NCI-H1417 (cell line): ENCODE measurements around the gene FAR2.
"Not testable (repeated sequence)": the region's sequence is repeated elsewhere in the genome, so short reads cannot be mapped to it uniquely, and the experiment has no call there.

Source experiments
- DNase-seq, 3 experiments: peaks; one replicate each; lab custom pipeline; 2025; lab: John Stamatoyannopoulos, UW

Gene FAR2

DNA sequence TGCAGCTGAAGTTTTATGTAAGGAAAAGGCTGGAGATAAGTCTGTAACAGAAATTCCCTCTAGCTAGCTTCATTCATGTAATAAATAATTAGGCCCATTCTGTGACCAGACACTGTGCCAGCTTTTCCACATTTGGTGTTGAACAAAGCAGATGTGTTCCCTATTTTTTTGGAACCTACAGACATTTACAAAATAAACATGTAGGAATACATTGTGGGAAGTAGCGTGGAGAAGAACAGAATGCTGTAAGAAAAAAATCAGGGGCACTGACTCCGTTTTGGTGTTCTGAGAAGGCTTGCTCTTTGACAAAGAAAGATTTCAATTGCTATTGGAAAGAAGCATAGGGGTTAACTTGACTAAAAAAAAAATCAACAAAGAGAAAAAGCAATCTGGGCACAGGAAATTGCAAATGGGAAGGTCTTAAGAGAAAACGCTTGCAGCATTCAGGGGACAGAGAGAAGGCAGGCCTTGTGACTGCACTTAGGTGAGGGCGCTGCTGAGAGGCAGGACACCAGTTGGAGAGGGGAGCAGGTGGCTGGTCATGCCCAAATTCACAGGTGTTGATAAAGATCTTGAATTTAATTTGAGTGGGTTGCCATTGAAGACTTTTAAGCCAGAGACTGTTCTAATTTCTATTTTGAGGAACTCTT is 4.0 kb downstream of the FAR2 start:
- DNase-seq, result peak in 1 of 3 experiments; percentile 76

DNA sequence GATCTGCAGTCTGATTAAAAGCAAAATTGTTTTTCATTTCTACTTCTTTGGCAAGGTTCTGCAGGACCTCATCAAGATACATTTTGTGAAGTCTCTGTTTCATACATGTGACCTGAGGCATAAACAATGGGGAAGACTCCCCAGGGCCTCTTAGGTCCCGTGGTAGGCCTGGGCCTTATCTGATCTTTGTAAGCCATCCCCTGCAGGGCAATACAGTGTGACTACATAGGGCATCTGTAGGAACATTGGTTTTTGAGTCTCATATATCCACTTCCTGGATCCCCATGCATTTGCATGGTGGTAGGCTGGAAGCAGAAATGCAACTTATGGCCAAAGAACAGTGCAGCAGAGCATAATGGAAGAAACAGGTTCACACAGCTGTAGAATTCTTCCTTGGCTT is 6.0 kb downstream of the FAR2 start:
- DNase-seq, result no peak

DNA sequence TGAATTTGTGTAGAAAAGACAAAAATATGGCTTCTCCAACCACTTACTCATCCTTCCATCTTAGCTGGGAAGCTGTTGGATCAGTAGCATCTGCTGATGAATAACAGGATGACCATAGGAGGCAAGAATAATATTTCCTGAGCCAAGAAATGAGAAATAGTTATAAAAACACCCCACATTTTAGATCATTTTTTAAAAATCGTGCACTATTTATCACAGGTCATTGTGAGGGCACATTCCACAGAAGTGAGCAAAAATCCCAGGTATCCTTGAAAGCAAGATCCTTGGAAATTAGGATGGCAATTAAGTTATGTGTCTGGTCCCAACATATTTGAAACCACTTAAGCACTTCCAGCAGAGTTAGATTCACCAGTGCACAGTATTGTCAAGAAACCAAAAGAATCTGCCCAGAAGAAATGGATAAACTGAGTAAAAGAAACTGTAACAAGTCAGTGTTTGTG is 8.4 kb downstream of the FAR2 start:
- no peak for DNase-seq

DNA sequence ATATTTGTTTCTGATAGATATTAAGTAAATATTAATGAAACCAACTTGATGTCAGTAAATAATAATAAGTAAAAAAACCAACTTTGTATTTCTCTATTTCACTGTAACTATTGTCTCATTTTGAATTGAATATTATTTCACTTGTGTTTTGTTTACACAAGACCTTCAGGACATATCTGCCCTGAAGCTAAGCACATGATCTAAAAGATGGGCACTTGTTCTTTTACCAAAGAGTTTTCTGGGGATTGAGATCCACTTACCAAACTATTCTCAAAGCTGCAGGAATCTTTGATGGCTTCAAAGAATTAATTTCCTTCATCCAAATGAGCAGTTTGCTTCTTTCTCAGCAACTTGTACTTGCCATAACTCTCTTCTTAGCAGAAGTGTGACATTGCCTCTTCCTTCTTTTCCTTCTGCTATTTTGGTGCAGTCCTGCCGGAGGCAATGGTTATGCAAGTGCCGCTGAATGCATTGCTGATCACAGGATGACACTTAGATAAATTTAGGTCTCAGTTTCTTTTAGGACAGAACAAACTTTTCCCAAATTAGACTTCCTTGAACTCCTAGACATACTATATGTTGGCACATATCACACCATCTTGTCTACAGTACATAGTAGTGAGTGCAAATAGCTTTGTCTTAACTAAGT is 9.2 kb downstream of the FAR2 start:
- no peak for DNase-seq

DNA sequence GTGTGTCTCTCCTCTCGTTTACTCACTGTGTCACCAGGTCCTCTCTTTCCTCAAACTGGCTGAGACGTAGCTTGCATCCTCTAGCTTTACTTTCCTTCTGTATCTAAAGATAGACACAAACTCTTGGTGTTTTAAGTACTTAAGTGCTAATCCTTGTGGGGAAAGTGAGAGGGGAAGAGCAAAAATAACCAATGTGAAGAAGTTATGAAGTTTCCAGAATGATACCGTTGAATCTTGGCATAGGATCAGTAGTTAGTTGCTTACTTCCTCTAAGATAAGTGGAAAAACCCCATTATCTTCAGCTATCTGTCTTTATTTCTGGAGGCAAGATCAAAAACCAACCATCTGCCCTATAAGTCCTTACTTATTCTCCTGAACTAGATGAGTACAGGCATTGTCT is 10.6 kb downstream of the FAR2 start:
- no peak for DNase-seq

DNA sequence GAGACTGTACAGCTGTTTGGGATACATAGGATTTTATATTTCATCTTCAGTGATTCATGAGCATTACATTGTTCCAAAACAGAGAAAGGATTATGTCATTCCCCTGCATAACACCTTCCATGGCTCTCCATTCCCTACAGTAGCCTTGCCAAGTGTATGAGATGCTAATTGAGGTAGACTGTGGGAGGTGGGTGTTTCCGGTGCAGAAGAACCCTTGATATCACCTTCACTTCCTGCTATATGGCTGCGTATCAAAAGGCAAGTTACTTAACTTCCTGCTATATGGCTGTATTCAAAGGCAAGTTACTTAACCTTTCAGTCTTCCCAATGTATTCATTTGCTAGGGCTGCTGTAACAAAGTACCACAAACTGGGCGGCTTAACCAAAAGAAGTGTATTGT is 11.2 kb downstream of the FAR2 start:
- no peak for DNase-seq

DNA sequence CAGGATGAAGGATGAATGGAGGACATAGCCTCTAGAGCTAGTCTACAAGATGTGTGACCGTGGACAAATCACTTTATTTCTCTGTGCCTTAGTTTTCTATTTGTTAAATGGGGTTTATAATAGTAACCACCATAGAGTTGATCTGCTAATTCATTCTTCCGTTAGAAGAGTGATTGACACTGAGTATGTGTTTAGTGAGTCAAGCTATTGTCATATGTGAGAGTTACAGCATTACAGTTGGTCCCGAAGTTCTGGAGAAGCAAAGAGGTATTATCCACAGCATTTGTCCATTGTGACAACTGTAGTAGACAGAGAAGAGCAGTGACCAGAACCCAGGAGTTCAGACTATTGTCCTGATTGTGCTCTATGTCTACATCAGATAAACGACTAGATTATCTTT is 14.1 kb downstream of the FAR2 start:
- no peak for DNase-seq

DNA sequence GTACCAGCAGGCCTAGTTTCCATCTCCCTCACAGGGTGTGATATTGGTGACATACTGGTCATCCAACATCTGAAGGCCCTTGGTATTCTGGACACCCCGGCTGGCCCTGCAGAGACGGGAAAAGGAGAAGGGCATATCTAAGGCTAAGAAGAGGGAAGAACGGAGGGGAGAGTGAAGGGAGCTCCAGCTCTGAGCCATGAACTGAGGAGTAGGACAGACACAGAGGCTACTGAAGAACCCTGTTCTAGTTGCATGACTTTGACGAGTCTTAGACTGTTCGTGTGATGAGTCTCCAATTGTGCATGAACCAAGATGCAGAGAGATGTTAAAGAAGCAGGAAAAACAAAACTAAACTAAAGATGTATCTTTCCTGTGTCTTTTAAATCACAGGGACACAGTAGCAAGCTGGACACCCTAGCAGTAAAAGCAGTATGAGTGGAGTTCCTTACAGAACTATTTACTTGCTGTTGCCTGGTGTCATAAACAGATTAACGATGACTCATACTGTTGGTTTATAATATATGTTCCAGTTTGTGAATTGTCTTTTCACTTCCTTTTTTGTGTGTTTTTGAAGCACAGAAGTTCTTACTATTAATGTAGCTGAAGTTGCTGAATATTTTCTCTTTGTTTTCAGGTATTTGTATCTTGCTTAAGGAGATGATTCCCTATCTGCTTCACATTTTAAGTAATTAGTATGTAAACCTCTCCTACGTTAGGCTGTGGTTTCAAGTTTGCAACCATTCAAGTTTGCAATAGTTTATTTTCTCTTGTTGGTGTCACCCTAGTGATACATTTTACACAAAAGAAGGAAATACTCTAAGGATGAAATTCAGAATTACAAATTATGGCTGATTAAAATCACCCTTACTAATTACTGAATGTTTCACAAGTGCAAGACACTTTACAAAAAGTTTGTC is 15.7 kb downstream of the FAR2 start:
- no peak for DNase-seq

DNA sequence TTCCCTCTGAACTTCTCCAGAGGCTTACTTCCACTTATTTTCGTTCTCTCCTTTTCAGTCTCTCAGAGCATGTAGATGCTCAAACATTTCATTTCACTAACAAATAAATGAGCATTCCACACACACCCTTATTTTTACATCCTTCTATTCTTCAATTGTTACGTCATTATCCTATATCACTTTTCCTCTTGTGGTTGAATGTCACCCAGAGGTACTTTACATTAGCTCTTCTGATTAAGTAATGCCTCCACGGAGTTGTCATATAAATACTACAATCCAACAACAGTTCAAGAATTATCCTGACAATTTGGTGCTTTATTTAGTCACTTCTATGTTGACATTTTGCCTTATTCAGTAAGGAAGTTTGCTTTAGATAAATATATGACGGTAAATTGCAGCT is 18.4 kb downstream of the FAR2 start:
- DNase-seq, result no peak

DNA sequence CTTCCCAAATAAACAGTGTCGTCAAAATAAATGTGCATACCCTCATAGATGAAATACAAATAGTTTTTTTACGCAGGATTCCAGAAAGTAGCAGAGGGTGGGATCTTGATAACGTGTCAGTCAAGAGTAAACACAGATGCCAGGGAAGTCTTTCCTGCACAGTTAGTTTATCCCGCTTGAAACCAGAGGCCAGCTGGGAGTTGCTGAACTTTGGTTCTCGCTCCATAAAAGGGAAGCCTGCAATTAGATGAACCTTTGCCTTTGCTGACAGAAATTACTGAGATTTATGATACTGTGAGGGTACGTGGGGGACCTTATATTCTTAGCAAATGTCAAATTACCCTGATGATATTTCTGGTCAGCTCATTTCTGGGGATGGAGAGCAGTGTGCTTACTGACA is 18.9 kb downstream of the FAR2 start:
- no peak for DNase-seq

DNA sequence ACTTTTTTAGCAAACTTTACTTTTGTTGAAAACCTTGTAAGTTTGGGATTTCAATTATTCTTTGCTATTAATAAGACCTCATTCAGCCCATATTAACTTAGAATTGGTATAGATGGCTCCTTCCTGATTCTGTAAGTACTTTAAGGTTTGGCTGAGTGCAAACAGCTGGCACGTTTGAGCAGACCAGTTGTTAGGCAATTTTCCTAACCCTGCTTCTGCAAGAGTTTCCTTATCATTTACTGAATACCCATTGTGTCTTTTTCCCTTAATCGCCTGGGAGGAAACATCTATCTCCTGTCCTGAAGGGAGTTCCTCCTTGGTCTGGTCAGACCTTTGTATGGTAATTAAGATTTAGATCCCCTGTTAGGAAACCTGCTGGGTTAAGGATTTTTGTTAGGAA is 20.9 kb downstream of the FAR2 start:
- DNase-seq, result not testable (repeated sequence)

DNA sequence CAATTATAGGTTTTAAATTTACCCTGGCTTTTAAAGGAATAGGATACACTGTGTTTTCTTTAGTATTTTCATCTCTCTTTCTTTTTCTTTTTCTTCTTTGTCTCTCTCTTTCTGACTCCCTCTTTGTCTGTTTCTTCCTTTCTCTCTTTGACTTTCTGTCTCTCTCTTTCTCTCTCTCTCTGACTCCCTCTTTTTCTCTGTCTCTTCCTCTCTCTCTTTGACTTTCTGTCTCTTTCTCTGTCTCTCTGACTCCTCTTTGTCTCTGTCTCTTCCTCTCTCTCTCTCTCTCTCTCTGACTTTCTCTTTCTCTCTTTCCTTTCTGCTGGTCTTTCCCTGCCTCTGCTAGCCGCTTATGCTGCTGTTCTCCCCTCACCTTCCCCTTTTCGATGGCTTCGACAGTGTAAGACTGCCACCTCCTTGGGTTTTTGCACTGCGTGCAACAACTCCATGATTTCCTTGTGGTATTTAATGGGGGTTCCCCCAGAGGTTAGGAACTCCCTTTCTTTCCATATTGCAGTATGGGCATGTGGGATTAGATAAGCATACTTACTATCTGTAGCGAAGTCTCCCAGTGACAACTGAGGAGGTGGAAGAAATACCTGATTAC is 21.5 kb downstream of the FAR2 start:
- not testable (repeated sequence) for DNase-seq

DNA sequence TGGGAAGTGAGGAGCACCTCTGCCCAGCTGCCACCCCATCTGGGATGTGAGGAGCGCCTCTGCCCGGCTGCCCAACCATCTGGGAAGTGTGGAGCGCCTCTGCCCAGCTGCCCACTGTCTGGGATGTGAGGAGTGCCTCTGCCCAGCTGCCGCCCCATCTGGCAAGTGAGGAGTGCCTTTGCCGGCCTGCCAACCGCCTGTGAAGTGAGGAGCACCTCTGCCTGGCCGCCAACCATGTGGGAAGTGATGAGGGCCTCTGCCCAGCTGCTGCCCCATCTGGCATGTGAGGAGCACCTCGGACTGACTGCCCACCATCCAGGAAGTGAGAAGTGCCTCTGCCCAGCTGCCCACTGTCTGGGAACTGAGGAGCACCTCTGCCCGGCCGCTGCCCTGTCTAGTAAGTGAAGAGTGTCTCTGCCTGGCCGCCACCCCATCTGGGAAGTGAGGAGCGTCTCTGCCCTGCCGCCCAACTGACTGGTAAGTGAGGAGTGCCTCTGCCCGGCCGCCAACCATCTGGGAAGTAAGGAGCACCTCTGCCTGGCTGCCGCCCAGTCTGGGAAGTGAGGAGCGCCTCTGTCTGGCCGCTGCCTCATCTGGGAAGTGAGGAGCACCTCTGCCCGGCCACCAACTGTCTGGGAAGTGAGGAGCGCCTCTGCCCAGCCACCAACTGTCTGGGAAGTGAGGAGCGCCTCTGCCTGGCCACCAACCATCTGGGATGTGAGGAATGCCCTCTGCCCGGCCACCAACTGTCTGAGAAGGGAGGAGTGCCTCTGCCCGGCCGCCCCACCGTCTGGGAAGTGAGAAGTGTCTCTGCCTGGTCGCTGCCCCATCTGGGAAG is 22.6 kb downstream of the FAR2 start:
- DNase-seq, result no peak

DNA sequence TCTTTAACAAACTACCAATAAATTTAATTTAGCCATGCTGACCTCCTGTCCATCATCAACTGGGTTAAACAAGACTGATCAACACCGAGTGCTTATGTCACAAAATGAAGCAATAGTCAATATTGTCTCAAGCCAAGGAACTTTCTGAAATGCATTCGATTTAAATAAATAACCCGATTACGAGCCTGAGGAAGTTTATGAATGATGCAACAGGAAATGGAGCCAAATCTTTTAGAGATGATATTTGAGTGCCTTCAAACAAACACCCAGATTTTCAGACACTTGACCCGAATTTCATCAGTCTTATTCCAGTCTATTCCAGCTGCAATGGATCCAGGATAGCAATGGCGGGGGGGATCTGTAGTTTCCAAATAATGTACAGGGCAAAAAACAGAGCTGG is 27.9 kb downstream of the FAR2 start:
- no peak for DNase-seq

DNA sequence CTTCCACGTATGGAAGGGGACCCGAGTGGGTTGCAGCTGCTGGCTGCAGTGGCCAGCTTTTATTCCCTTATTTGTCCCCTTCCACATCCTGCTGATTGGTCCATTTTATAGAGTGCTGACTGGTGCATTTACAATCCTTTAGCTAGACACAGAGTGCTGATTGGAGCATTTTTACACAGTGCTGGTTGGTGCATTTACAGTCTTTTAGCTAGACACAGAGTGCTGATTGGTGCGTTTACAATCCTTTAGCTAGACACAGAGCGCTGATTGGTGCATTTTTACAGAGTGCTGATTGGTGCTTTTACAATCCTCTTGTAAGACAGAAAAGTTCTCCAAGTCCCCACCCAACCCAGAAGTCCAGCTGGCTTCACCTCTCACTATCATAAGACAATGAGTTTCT is 33.2 kb downstream of the FAR2 start:
- DNase-seq, result not testable (repeated sequence)

DNA sequence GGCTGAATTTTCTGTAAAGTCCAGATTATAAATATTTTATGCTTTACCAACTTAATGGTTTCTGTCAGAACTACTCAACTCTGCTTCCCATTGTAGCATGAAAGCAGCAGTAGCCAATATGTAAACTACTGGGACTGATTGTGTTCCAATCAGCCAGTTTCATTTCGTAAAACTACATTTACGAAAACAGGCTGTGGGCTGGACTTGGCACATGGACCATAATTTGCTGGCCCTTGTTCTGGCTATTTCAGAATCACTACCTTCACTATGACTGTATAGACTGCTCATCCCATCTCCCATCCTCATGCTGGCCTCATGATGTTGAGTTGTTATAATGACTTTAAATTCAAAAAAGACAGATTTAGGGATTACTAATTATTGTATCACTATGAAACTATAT is 38.7 kb downstream of the FAR2 start:
- no peak for DNase-seq

DNA sequence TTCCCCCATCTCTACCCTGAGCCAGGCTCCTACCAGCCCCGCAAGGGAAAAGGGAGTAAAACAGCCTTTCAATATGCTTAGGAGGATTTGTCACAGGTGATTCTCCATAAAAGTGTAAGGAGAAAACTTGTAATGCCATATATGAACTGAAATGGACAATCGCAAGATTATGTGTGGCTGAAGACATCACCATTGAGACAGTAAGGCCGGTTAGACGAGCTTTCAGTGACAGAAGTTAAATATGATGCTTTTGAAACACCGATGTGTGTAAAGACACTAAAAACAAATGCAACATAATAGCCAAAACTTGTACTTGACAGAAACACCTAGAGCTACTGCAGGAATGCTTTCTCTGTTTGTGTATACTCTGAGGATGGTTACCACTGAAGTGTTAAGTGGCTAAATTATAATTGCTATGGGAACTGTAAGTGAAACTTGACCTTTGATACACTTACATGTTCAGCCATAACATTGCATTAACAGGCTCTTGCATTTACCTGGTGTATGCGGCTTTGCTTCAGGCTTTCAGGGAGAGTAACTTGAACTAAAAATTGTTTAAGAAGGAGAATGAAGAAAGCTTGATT is 42.3 kb downstream of the FAR2 start:
- DNase-seq, result no peak

DNA sequence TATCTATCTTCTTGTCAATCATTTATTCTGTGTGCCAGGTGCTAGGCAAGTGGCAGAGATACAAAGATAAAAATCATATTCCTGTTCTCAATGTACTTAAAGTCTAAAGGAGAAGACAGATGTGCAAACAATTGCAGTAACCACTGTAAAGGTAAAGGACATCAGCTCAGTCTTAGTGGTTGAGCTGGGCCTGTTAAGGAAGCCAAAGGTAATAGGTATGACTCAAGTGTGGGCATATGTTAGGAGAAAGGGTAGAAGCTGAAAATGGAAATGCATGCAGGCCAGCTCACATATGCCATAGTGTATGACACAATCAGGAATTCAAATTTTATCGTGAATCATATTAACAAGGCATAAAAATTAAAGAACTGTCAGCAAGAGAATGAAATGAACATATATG is 49.8 kb downstream of the FAR2 start:
- DNase-seq, result no peak

DNA sequence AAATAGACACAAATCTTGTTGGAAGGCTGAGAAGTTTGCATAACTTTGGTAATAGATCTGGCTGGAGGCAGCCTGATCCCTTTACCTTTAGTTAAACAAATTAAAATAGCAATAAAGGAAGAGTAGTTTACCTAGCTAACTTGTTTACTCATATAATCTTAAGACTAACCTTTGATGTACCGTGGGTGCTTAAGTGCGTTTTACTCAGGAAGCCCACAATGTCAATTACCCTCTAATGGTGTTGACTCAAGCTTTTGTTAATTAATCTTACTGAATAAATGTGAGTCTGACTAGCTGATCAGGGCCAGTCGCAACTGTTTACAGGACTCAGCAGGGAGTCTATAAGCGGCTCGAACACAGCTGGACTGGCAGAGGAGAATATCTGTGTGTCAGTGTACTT is 51.5 kb downstream of the FAR2 start:
- DNase-seq, result peak; percentile 12 to 93 (median 64)

DNA sequence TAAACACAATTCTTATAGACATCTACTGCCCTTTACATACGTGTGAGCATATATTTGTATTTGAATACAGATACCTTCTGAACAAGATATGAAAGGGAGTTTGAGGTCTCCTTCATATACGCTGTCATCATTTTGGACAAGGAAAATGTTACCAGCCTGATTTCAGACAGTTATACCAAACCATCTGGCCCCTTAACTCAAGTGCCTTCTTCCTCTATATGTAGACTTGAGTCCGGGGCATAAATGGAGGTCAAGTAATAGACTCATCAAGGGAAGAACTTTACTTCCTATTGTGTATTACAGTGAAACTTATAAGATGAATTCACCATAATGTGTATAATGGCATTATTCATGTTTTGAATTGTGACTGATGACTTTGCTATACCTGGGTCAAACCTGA is 52.2 kb downstream of the FAR2 start:
- no peak for DNase-seq

DNA sequence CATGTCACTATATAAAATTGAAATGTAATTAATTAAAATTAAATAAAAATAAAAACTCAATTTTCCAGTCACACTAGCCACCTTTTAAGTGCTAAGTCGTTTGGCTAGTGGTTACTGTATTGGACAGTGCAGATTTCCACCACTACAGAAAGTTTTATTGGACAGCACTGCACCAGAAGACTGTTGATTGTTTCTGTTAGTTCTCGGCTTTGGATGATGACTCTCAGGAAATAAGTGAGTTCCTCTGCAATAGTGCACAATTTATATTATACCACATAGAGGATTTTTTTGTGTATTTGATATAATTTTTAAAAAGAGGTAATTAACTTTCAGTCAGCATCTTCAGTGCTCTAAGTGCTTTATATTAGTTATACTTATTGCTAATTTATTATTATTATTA is 52.7 kb downstream of the FAR2 start:
- no peak for DNase-seq
